HT1080 (cell line): ENCODE measurements around the gene VSIG10. TPM values are rescaled to one million over a fixed set of nuclear protein-coding genes. Genes with fewer than 3 reads are reported as not detected.
"Not testable (repeated sequence)": the region's sequence is repeated elsewhere in the genome, so short reads cannot be mapped to it uniquely, and the experiment has no call there.

Experiments
- DNase-seq: peaks from one replicate; pipeline ENCODE4 v3.0.0-alpha.2; 2015; ENCODE audit warnings: low read depth
- polyA plus RNA-seq, 2 experiments: library from polyadenylated mRNA; depleted of rRNA; stranded (reverse); fragments of >200 nt; gene quantifications; 2 replicates each; pipeline ENCODE4 v1.2.3, GENCODE V29; 2015
- total RNA-seq: library from RNA; depleted of rRNA; stranded (reverse); fragments of >200 nt; shearing (Covaris generic); gene quantifications from 2 replicates; pipeline ENCODE4 v1.2.3, GENCODE V29; 2014; rRNA removed

The VSIG10 gene, protein sequence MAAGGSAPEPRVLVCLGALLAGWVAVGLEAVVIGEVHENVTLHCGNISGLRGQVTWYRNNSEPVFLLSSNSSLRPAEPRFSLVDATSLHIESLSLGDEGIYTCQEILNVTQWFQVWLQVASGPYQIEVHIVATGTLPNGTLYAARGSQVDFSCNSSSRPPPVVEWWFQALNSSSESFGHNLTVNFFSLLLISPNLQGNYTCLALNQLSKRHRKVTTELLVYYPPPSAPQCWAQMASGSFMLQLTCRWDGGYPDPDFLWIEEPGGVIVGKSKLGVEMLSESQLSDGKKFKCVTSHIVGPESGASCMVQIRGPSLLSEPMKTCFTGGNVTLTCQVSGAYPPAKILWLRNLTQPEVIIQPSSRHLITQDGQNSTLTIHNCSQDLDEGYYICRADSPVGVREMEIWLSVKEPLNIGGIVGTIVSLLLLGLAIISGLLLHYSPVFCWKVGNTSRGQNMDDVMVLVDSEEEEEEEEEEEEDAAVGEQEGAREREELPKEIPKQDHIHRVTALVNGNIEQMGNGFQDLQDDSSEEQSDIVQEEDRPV
- total RNA-seq = 29.9 and 33.2 TPM in 2 replicates
- polyA plus RNA-seq (2015; cell fraction: cytosol; rRNA removed) = 17.1 and 17.2 TPM in 2 replicates
- polyA plus RNA-seq (2015; cell fraction: nucleus; rRNA removed) = 17.5 and 22.3 TPM in 2 replicates

DNA sequence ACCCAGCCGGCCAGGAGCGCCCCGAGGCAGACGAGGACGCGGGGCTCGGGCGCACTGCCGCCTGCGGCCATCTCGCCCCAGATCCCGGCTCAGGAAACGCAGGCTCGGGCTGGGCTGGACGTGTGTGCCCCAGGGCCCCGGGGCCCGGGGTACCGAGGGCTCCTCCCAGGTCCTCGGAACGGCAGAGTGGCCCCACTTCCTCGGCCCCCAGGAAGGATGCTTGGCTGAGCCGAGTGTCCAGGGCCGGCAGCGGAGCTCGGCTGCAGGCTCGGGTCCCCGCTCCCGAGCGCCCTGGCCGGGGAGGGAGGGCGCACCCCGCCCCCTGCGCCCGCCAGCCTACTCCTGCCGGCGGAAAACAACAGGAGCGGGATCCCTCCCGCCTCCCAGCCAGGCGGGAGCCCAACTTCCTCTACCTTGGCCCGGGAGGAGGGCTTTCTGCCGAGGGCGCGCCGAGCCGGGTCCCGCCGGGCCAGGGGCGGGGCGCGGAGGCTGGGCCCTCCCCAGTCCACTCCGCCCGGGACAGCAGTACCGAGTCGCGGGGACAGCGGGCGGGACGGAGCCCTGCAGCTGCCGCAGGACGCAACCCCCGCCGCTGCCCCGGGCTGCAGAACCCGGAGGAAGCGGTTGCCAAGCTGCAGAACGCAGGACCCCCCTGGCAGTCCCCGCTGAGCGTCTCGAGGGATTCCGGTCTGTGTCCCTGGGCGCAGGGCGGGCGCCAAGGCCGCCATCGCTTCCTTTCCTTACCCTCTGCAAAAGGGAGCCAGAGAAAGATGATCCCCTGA, at the start of gene VSIG10:
Gene VSIG10 (minus strand): TSS at position 411 of the 782 bp plus-strand sequence. CDS start 340 bp downstream, at position 71.
- DNase-seq = peak; percentile 79

GRCh38 chr12:118151755-118152154, 47.9 kb upstream of the VSIG10 start:
- DNase-seq = no peak

- no peak for DNase-seq
Measured at GRCh38 chr12:118150625-118151024, 46.8 kb upstream of the VSIG10 start.

DNA sequence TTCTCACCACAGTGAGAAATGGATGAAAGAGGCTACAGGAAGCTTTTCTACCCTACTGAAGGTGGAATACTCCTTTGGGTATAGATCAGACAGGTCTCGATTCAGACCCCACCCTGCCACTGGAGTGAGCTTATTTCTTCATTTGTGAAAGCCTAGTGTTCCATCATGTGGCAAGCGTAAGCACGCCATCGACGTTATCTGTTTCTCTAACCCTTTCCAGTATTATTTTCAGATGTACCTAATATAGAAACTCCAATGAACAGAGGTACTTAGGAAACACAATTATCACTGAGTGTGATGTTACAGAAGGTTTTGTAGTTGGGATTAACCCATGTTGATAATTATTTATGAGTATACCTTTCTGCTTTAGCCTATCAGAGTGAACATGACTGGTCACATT, 44.5 kb upstream of the VSIG10 start:
- DNase-seq = no peak

DNA sequence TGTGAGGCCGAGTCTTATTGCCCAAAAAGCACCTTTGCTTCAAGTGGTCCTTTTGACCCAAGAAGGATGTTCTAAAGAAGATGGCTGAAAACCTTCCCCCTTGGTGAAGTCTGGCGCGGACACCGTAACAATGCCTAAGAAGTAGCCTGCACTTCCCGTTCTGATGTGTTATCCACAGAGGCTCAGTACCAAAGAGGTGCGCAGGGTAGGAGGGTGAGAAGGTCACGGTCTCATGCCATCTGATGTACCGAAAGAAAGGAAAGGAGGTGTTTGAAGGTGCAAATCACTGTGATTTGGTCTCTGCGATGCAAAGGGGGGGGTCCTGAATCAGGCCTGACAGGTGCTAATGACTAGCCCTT, 42.0 kb upstream of the VSIG10 start:
- DNase-seq = no peak

GRCh38 chr12:118145113-118145797, 41.4 kb upstream of the VSIG10 start:
- DNase-seq = no peak

DNA sequence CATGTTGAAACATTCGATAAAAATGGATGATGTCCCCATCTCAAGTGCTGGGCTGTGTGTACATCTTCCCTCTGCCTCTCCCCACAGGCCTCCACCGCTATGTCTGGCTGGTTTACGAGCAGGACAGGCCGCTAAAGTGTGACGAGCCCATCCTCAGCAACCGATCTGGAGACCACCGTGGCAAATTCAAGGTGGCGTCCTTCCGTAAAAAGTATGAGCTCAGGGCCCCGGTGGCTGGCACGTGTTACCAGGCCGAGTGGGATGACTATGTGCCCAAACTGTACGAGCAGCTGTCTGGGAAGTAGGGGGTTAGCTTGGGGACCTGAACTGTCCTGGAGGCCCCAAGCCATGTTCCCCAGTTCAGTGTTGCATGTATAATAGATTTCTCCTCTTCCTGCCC, 40.7 kb upstream of the VSIG10 start:
- DNase-seq = no peak

DNA sequence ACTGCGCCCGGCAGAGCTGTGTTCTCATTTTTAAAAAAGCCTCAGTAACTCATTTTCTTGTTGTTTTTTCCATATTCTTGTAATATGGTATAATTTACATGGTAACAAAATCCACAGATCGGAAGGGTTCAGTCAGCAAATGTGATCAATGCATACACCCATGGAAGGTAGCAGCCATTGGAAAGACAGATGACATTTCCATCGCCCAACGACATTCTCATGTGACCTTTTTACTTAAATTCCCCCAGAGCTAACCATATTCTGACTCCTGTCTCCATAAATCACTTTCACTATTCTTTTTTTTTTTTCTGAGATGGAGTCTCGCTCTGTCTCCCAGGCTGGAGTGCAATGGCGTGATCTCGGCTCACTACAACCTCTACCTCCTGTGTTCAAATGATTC, 37.0 kb upstream of the VSIG10 start:
- DNase-seq = no peak

GRCh38 chr12:118137148-118137678, 33.4 kb upstream of the VSIG10 start:
- DNase-seq = no peak

DNA sequence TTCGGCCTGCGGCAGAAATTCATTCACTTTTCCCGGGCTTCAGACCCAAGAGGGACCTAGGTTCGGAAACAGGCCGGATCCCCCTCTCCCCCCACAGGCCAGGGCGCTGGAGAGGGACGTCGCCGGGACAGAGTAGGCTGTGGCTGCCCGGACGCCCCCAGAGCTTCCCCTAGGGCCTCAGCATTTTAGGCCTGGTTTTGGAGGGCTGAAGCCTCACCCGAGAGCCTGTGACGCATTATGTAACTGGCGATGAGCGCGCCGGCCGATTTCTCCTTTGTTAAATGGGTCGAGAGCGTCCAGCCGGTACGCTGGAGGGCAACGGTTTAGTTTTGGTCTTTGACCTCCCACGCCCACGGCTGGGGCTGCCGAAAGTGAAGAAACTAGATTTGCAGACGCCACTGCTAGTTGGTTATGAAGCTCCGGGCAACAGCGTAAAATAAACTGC, 32.8 kb upstream of the VSIG10 start:
- peak; percentile 8 for DNase-seq

DNA sequence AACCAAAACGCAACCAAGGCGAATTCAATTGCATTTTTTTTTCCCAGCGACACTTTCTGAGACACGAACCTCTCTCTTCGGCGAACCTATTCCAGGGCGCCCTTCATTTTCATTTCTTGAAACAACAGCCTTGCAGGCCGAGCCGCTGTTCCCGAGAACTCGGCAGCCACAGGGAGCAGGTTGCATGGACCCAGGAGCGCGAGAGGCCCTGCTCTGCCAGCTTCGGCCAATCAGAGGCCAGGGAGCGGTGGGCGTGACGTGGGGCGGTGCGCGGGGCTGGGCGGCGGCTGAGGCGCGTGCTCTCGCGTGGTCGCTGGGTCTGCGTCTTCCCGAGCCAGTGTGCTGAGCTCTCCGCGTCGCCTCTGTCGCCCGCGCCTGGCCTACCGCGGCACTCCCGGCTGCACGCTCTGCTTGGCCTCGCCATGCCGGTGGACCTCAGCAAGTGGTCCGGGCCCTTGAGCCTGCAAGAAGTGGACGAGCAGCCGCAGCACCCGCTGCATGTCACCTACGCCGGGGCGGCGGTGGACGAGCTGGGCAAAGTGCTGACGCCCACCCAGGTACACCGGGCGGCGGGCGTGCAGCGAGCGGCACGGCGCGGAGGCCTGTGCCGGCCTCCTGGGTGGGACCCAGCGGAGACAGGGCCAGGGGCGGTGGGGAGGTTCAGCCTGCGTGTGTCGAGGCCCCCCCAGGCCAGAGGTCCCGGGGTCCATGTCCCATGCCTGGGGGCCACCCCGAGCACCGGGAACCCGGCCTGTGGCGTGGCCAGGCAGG, 32.2 kb upstream of the VSIG10 start, which contains the start of gene PEBP1:
Gene PEBP1 (plus strand): TSS at position 337 of the 771 bp plus-strand sequence. CDS start 86 bp downstream, at position 423.
- DNase-seq = peak; percentile 88

DNA sequence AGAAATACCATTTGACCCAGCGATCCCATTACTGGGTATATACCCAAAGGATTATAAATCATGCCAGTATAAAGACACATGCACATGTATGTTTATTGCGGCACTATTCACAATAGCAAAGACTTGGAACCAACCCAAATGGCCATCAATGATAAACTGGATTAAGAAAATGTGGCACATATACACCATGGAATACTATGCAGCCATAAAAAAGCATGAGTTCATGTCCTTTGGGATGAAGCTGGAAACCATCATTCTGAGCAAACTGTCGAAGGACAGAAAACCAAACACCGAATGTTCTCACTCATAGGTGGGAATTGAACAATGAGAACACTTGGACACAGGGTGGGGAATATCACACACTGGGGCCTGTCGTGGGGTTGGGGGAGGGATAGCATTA, 25.6 kb upstream of the VSIG10 start:
- DNase-seq = not testable (repeated sequence)

GRCh38 chr12:118127867-118128266, 24.1 kb upstream of the VSIG10 start:
- no peak for DNase-seq

- no peak for DNase-seq
Measured at GRCh38 chr12:118126119-118126757, 22.4 kb upstream of the VSIG10 start.

- DNase-seq = no peak
Measured at GRCh38 chr12:118125743-118126118, 21.9 kb upstream of the VSIG10 start.

- no peak for DNase-seq
Measured at GRCh38 chr12:118124333-118124874, 20.6 kb upstream of the VSIG10 start.

DNA sequence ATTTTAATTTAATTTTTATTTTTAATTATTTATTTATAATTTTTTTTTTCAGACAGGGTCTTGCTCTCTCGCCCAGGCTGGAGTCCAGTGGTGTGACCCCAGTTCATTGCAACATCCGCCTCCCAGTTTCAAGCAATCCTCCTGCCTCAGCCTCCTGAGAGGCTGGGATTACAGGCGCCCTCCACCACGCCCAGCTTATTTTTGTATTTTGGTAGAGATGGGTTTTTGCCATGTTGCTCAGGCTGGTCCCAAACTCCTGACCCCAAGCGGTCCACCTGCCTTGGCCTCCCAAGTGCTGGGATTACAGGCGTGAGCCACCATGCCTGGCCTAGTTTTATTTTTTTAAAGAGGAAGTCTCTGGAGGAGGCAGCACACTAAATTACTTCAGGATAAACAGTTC, 18.5 kb upstream of the VSIG10 start:
- no peak for DNase-seq

DNA sequence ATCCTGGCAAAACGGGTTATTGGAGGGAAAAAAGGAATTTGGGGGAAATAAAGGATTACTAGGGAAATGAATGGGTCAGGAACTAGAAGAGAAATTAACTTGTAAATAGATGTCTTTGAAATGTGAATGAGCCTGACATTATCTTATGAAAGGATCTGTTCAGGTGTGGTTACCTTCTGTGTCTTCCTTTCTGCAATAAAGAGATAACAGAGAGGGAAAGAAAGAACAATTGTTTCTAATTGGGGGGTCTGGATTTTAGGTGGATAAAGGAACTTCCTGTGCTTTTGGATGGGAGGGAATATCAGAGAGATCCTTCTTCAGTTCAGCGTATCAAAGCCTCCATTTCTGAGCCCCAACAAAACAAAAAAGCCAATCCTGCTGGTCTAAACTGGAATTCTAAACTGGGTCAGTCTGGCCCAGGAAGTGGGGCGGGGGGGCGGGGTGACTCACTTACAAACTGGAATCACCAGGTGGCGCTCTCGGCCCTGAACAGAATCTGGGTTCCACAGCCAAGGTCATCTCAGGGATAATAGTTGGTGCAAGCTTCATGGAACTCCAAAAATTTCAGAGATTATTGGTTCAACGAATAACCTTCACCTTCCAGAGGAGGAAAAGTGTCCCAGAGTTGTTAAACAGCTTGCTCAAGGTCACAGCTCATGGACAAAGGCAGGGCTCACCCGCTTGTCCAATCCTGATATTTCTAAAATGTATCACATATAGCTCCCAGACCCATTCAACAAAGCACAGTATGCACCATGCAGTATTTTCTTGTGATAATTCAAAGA, 17.0 kb upstream of the VSIG10 start:
- DNase-seq = peak; percentile 57

DNA sequence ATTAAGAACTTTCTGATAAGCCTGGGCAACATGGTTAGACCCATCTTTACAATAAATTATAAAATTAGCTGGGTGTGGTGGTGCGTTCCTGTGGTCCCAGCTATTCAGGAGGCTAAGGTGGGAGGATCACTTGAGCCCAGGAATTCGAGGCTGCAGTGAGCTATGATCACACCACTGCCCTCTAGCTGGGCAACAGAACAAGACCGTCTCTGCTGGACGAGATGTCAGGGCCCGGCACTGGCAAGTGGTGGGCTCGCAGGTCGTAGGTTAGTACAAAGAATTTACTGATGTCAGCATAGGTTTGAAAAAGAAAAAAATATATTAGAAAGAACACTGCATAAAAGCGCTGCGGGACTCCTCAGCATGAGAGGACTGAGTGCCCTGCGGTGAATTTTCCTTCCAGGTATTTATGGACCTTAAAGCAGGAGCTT, 15.7 kb upstream of the VSIG10 start:
- no peak for DNase-seq
